GM19452 (cell line): ENCODE measurements around the gene ING1.

ENCODE experiments used
- ATAC-seq: cut with Tn5 transposase; IDR thresholded peaks from one replicate; pipeline ENCODE4 v1.9.1; 2021; ENCODE audit not compliant: unreplicated experiment

The ING1 gene

GRCh38 chr13:110769097-110769496, 55.6 kb downstream of the ING1 start:
- no peak for ATAC-seq

- ATAC-seq = no peak
These were observed 57.2 kb downstream of the ING1 start for GRCh38 chr13:110770678-110771077.

GRCh38 chr13:110771194-110771593, 57.7 kb downstream of the ING1 start:
- ATAC-seq = no peak

- no peak for ATAC-seq
These were observed 58.8 kb downstream of the ING1 start for GRCh38 chr13:110772091-110772984.
